Stimulated activated CD8-positive, alpha-beta memory T cell treated with anti-CD3 and anti-CD28 coated beads, Interleukin-2, amount 100 ng/mL, for 48 hours (primary cell): ENCODE measurements around the gene HMGB2.

Experiments
- DNase-seq, 2 donors: peaks; one replicate each; pipeline ENCODE4 v3.0.0-alpha.2; 2020; ENCODE audit warnings: low read depth in 2 of 2

The HMGB2 gene

GRCh38 chr4:173334891-173335752 is 964 bp upstream of the HMGB2 start:
- peak; percentile 34 to 45 for DNase-seq

GRCh38 chr4:173333658-173334084 is 487 bp downstream of the HMGB2 start:
- peak; percentile 17 to 27 for DNase-seq

GRCh38 chr4:173332963-173333657 is 1.0 kb downstream of the HMGB2 start:
- DNase-seq, result peak in 1 of 2 donors; percentile 3

- no peak for DNase-seq
These were observed 2.1 kb downstream of the HMGB2 start for GRCh38 chr4:173332021-173332487.

- no peak for DNase-seq
These were observed 3.6 kb downstream of the HMGB2 start for GRCh38 chr4:173330590-173330989.

GRCh38 chr4:173328236-173328901 is 5.8 kb downstream of the HMGB2 start:
- DNase-seq, result no peak

- no peak for DNase-seq
These were observed 9.0 kb downstream of the HMGB2 start for GRCh38 chr4:173325007-173325736.

GRCh38 chr4:173319696-173320095 is 14.5 kb downstream of the HMGB2 start:
- DNase-seq, result no peak

- no peak for DNase-seq
These were observed 15.4 kb downstream of the HMGB2 start for GRCh38 chr4:173318648-173319211.

GRCh38 chr4:173318240-173318639 is 15.9 kb downstream of the HMGB2 start:
- no peak for DNase-seq

- no peak for DNase-seq
These were observed 17.2 kb downstream of the HMGB2 start for GRCh38 chr4:173317004-173317403.

GRCh38 chr4:173316060-173316459 is 18.1 kb downstream of the HMGB2 start:
- no peak for DNase-seq

- no peak for DNase-seq
These were observed 19.4 kb downstream of the HMGB2 start for GRCh38 chr4:173314715-173315114.

- no peak for DNase-seq
These were observed 22.8 kb downstream of the HMGB2 start for GRCh38 chr4:173311368-173311767.

- DNase-seq, result no peak
These were observed 26.4 kb downstream of the HMGB2 start for GRCh38 chr4:173307778-173308177.

GRCh38 chr4:173301518-173302201 is 32.5 kb downstream of the HMGB2 start:
- DNase-seq, result no peak

GRCh38 chr4:173294444-173294843 is 39.7 kb downstream of the HMGB2 start:
- DNase-seq, result no peak

- no peak for DNase-seq
These were observed 40.5 kb downstream of the HMGB2 start for GRCh38 chr4:173293663-173294062.

GRCh38 chr4:173291899-173292298 is 42.3 kb downstream of the HMGB2 start:
- DNase-seq, result no peak

- DNase-seq, result no peak
These were observed 44.8 kb downstream of the HMGB2 start for GRCh38 chr4:173289353-173289727.
